CD4-positive, alpha-beta memory T cell (primary cell): Measurements from ENCODE around the gene HEBP2. TPM values are rescaled to one million over a fixed set of nuclear protein-coding genes. Genes with fewer than 3 reads are reported as not detected.
A peak's percentile ranks its signal among the peaks of the same experiment; 100 is the strongest.

Source experiments
- CTCF ChIA-PET: fragments of 350-600 bp; sonication (Branson Sonifier 250); formaldehyde crosslinking; loops from one replicate; lab custom pipeline; 2021; ENCODE audit warnings: inconsistent platforms; ENCODE audit not compliant: partially characterized antibody; lab: Charles Lee
- POLR2A ChIA-PET: fragments of 350-600 bp; sonication (Branson Sonifier 250); formaldehyde crosslinking; loops from one replicate; lab custom pipeline; 2021; ENCODE audit not compliant: partially characterized antibody; lab: Charles Lee
- DNase-seq, 5 donors: peaks; one replicate each; pipeline versions ENCODE4 v3.0.0 to v3.0.0-alpha.2; 2020 to 2022; ENCODE audit warnings: mixed read lengths in 1 of 5
- H3K27ac ChIP-seq: one replicate; pipeline ENCODE4 v1.7.0; 2013; ENCODE audit warnings: low read depth, low read length
- H3K27me3 ChIP-seq: 2 replicates; pipeline ENCODE4 v1.7.0; 2013; ENCODE audit warnings: mild to moderate bottlenecking, low read length, moderate library complexity; ENCODE audit not compliant: insufficient read depth
- H3K36me3 ChIP-seq: 2 replicates; pipeline ENCODE4 v1.7.0; 2013; ENCODE audit warnings: mild to moderate bottlenecking, low read length, moderate library complexity; ENCODE audit not compliant: insufficient read depth
- H3K4me1 ChIP-seq: 2 replicates; pipeline ENCODE4 v1.7.0; 2013; ENCODE audit warnings: mild to moderate bottlenecking, low read length, moderate library complexity; ENCODE audit not compliant: insufficient read depth
- H3K4me3 ChIP-seq, 2 donors: one replicate each; pipeline ENCODE4 v1.7.0; 2013; ENCODE audit warnings: low read length in 2 of 2, mild to moderate bottlenecking in 1 of 2
- H3K9me3 ChIP-seq, 2 donors: one replicate each; pipeline ENCODE4 v1.7.0; 2013; ENCODE audit warnings: low read length in 2 of 2, control low read depth in 1 of 2; ENCODE audit not compliant: control insufficient read depth in 1 of 2
- H3K27ac Mint-ChIP-seq, 7 donors: one replicate each; pipeline ENCODE4 v1.8.0; 2020 to 2021; ENCODE audit warnings: mixed read lengths in 7 of 7, mild to moderate bottlenecking in 6 of 7, inconsistent platforms in 3 of 7, moderate library complexity in 3 of 7
- H3K27me3 Mint-ChIP-seq, 2 donors: one replicate each; pipeline ENCODE4 v1.8.0; 2020 to 2021; ENCODE audit warnings: mixed read lengths in 2 of 2
- H3K36me3 Mint-ChIP-seq, 2 donors: one replicate each; pipeline ENCODE4 v1.8.0; 2020 to 2021; ENCODE audit warnings: mixed read lengths in 2 of 2, inconsistent platforms in 1 of 2, mild to moderate bottlenecking in 1 of 2
- H3K4me1 Mint-ChIP-seq, 4 donors: one replicate each; pipeline ENCODE4 v1.8.0; 2020 to 2021; ENCODE audit warnings: mixed read lengths in 4 of 4, mild to moderate bottlenecking in 1 of 4
- H3K4me3 Mint-ChIP-seq, 8 donors: one replicate each; pipeline ENCODE4 v1.8.0; 2020 to 2021; ENCODE audit warnings: mixed read lengths in 8 of 8, mild to moderate bottlenecking in 7 of 8, moderate library complexity in 6 of 8, inconsistent platforms in 3 of 8
- H3K9me3 Mint-ChIP-seq, 8 donors: one replicate each; pipeline ENCODE4 v1.8.0; 2020 to 2021; ENCODE audit warnings: mixed read lengths in 8 of 8, mild to moderate bottlenecking in 5 of 8, inconsistent platforms in 3 of 8, moderate library complexity in 1 of 8
- intact Hi-C: fragments of 100-400 bp; cut with micrococcal nuclease; formaldehyde crosslinking; loops from one replicate; pipeline ENCODE4 v1.15.1; 2023
- polyA plus RNA-seq, 2 donors: library from polyadenylated mRNA; unstranded; fragments of 300-500 nt; fragmentation: Illumina TruSeq; gene quantifications; one replicate each; pipeline ENCODE4 v1.2.3, GENCODE V29; 2021
- total RNA-seq, 2 experiments: library from RNA; stranded (reverse); gene quantifications; one replicate each; pipeline ENCODE4 v1.2.3, GENCODE V29; 2021

HEBP2 gene
- total and polyA plus RNA-seq, 4 experiments from 2014 or later = 47.2 to 52.7 (median 48.8) TPM

DNA sequence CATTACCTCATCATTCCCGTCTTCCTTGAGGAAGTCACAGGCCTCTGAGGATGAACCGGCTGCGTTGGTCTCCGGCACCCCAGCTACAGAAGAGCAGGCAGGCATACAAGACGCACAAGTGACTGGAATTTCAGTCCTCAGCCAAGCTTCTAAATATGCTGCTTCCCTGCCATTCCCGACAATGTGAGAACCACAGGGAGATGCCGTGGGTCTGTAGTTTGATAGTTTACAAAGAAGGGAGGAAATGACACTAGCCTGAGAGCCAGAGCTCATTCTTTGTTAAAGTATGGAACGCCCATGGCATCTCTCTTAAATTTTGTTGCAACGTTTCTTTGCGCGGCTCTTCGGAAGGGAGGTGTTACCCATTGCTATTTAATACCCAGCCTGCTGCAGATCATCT, 25.7 kb downstream of the HEBP2 start:
- peaks cover 0 to 1% of the 10 kb centered on the region in 2 donors for H3K27me3 Mint-ChIP-seq
- POLR2A ChIA-PET = interaction anchor here (0.5 to 2.0 kb wide), 3 partner anchors 14 to 80 kb away, joined by 4 to 9 read pairs (median 7); no protein-coding TSS in a partner anchor
- no peaks in the 10 kb centered on the region for H3K36me3 ChIP-seq
- no peak overlapping the region for H3K27ac ChIP-seq
- H3K27me3 ChIP-seq = no peaks in the 10 kb centered on the region
- CTCF ChIA-PET = interaction anchor here (0.6 to 10.7 kb wide), 18 partner anchors 12 to 335 kb away, joined by 3 to 265 read pairs (median 7); no protein-coding TSS in a partner anchor
- H3K4me3 Mint-ChIP-seq = no peak overlapping the region
- H3K4me1 ChIP-seq = peaks cover 4% of the 10 kb centered on the region
- H3K9me3 ChIP-seq = no peaks in the 10 kb centered on the region
- intact Hi-C loops = loop anchor here (1.0 to 2.0 kb wide), 6 partner anchors 27 to 337 kb away; no protein-coding TSS in a partner anchor
- peak overlapping the region in 1 of 7 donors; percentile 68 for H3K27ac Mint-ChIP-seq
- H3K36me3 Mint-ChIP-seq = peaks cover 0 to 1% of the 10 kb centered on the region in 2 donors
- H3K4me1 Mint-ChIP-seq = no peaks in the 10 kb centered on the region
- no peak overlapping the region for H3K4me3 ChIP-seq
- no peak for DNase-seq
- no peaks in the 10 kb centered on the region for H3K9me3 Mint-ChIP-seq

- POLR2A ChIA-PET = interaction anchor here (1.2 to 2.0 kb wide), 3 partner anchors 25 to 79 kb away, joined by 3 to 9 read pairs (median 7); no protein-coding TSS in a partner anchor
- H3K27ac ChIP-seq = no peak overlapping the region
Observed at GRCh38 chr6:138430361-138431145, 26.5 kb downstream of the HEBP2 start.

DNA sequence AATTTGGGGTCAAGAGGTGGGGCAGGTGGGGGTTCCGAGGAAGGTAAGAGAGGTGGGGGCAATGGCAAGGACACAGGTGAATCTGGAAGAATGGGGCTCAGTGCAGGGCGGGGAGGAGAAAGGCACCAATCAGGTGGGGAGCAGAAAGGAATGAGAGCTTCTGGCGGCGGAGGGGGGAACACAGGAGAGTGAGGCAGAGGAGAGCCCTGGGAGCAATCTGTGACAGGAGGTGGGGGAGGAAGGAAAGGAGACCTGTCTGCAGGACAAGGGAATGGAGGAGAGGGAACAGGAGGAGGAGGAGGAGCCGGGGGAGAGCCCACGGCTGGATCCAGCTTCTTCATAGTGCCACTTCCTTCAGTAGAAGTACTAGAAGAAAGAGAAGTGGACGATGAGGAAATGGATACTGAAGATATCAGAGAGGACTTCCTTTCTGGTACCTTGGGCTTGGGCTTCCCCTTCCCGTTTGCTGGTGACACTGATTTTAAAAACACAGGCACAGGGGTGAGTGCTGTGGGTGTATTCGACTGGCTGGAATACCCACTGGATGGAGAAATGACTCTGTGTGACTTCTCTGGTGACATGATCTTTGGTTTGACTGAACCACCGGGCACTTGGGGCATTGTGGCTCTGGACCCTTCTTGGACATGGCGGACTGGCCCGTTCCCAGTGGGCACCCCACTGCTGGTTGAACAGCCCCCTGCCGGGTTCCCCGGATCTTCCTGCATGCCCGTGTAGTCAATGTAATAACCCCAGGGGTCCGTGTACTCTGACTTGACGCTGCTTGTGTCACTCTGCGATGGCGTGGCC, 27.4 kb downstream of the HEBP2 start:
- ChIA-PET POLR2A (interaction anchor here (1.2 kb wide), 1 partner anchor 24 kb away, joined by 3 read pairs; no protein-coding TSS in a partner anchor), CTCF (interaction anchor here (0.6 to 10.7 kb wide), 9 partner anchors 10 to 333 kb away, joined by 3 to 265 read pairs (median 18); no protein-coding TSS in a partner anchor)
- Histone ChIP-seq H3K4me3 (no peak overlapping the region), H3K9me3 (no peaks in the 10 kb centered on the region), H3K27ac (no peak overlapping the region), H3K36me3 (no peaks in the 10 kb centered on the region), H3K4me1 (peaks cover 4% of the 10 kb centered on the region), H3K27me3 (no peaks in the 10 kb centered on the region)
- Mint-ChIP-seq H3K9me3 (no peaks in the 10 kb centered on the region), H3K27me3 (peaks cover 0 to 1% of the 10 kb centered on the region in 2 donors), H3K36me3 (no peaks in the 10 kb centered on the region), H3K4me3 (no peak overlapping the region), H3K4me1 (no peaks in the 10 kb centered on the region), H3K27ac (peak overlapping the region in 1 of 7 donors; percentile 72)
- intact Hi-C loops = no loop called here
- no peak for DNase-seq

More at GRCh38 chr6:138430361-138431145, 26.5 kb downstream of the HEBP2 start:
- Mint-ChIP-seq H3K9me3 (no peaks in the 10 kb centered on the region), H3K4me3 (no peak overlapping the region), H3K4me1 (no peaks in the 10 kb centered on the region), H3K36me3 (peaks cover 0 to under 1% of the 10 kb centered on the region in 2 donors), H3K27ac (no peak overlapping the region), H3K27me3 (peaks cover 0 to 1% of the 10 kb centered on the region in 2 donors)
- H3K27me3 ChIP-seq = no peaks in the 10 kb centered on the region
- intact Hi-C loops = no loop called here
- CTCF ChIA-PET = interaction anchor here (1.0 to 10.7 kb wide), 14 partner anchors 11 to 334 kb away, joined by 3 to 265 read pairs (median 8); no protein-coding TSS in a partner anchor
- no peak for DNase-seq
- no peak overlapping the region for H3K4me3 ChIP-seq
- H3K36me3 ChIP-seq = no peaks in the 10 kb centered on the region
- H3K4me1 ChIP-seq = peaks cover 4% of the 10 kb centered on the region
- no peaks in the 10 kb centered on the region for H3K9me3 ChIP-seq

DNA sequence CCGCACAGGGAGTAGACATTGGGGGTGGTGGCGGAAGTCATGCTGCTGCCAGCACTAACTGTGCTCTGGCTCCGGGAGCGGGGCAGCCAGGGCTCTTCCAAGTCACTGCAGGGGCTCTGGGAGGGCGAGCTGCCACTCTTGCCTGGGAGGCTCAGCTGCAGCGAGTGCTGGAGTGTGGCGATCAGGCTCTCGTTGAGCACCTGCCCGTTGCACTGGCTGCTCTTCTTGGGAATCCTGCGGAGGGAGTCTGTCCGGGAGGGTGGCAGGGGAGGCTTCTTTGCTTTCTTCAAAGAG, 28.0 kb downstream of the HEBP2 start:
- H3K27ac Mint-ChIP-seq = peak overlapping the region in 1 of 7 donors; percentile 13
- Histone ChIP-seq H3K27me3 (no peaks in the 10 kb centered on the region), H3K27ac (no peak overlapping the region), H3K9me3 (no peaks in the 10 kb centered on the region), H3K4me3 (no peak overlapping the region), H3K4me1 (peaks cover 4% of the 10 kb centered on the region), H3K36me3 (no peaks in the 10 kb centered on the region)
- POLR2A ChIA-PET = interaction anchor here (1.2 kb wide), 1 partner anchor 24 kb away, joined by 3 read pairs; no protein-coding TSS in a partner anchor
- H3K4me1 Mint-ChIP-seq = no peaks in the 10 kb centered on the region
- H3K36me3 Mint-ChIP-seq = no peaks in the 10 kb centered on the region
- H3K9me3 Mint-ChIP-seq = no peaks in the 10 kb centered on the region
- intact Hi-C loops = no loop called here
- DNase-seq = no peak
- CTCF ChIA-PET = interaction anchor here (0.6 to 10.7 kb wide), 5 partner anchors 45 to 315 kb away, joined by 3 to 265 read pairs (median 5); no protein-coding TSS in a partner anchor
- H3K4me3 Mint-ChIP-seq = no peak overlapping the region
- peaks cover 0 to 1% of the 10 kb centered on the region in 2 donors for H3K27me3 Mint-ChIP-seq

- H3K27ac Mint-ChIP-seq = no peak overlapping the region
- CTCF ChIA-PET = interaction anchor here (10.7 kb wide), 1 partner anchor 76 kb away, joined by 265 read pairs; no protein-coding TSS in a partner anchor
- POLR2A ChIA-PET = interaction anchor here (0.6 kb wide), 1 partner anchor 144 kb away, joined by 3 read pairs; no protein-coding TSS in a partner anchor
- no peaks in the 10 kb centered on the region for H3K36me3 Mint-ChIP-seq
- H3K4me1 ChIP-seq = peaks cover 3% of the 10 kb centered on the region
- H3K9me3 Mint-ChIP-seq = no peaks in the 10 kb centered on the region
- intact Hi-C loops = no loop called here
- peaks cover 0 to 1% of the 10 kb centered on the region in 2 donors for H3K27me3 Mint-ChIP-seq
- no peak for DNase-seq
- H3K4me1 Mint-ChIP-seq = no peaks in the 10 kb centered on the region
- no peaks in the 10 kb centered on the region for H3K9me3 ChIP-seq
- H3K27me3 ChIP-seq = no peaks in the 10 kb centered on the region
- no peaks in the 10 kb centered on the region for H3K36me3 ChIP-seq
- H3K4me3 ChIP-seq = no peak overlapping the region
- no peak overlapping the region for H3K4me3 Mint-ChIP-seq
- no peak overlapping the region for H3K27ac ChIP-seq
Observed at GRCh38 chr6:138434096-138434495, 30.1 kb downstream of the HEBP2 start.

- intact Hi-C loops = no loop called here
- Mint-ChIP-seq H3K9me3 (no peaks in the 10 kb centered on the region), H3K4me1 (no peaks in the 10 kb centered on the region), H3K4me3 (no peak overlapping the region), H3K27me3 (peaks cover 0 to 1% of the 10 kb centered on the region in 2 donors), H3K36me3 (no peaks in the 10 kb centered on the region), H3K27ac (peak overlapping the region in 1 of 7 donors; percentile 65)
- no peaks in the 10 kb centered on the region for H3K4me1 ChIP-seq
- no peak overlapping the region for H3K27ac ChIP-seq
- H3K4me3 ChIP-seq = no peak overlapping the region
- CTCF ChIA-PET = interaction anchor here (2.0 to 10.7 kb wide), 4 partner anchors 70 to 82 kb away, joined by 7 to 265 read pairs (median 22); no protein-coding TSS in a partner anchor
- no peaks in the 10 kb centered on the region for H3K9me3 ChIP-seq
- H3K27me3 ChIP-seq = no peaks in the 10 kb centered on the region
- no peak for DNase-seq
- POLR2A ChIA-PET = interaction anchor here (0.6 kb wide), 2 partner anchors 10 to 143 kb away, joined by 3 read pairs; no protein-coding TSS in a partner anchor
- H3K36me3 ChIP-seq = no peaks in the 10 kb centered on the region
Observed at GRCh38 chr6:138434925-138435324, 30.9 kb downstream of the HEBP2 start.
